ENCODE measurements around the gene P2RY12. TPM values are rescaled to one million over a fixed set of nuclear protein-coding genes. Genes with fewer than 3 reads are reported as not detected.

P2RY12 gene
- total RNA-seq, 1 donor from 2014 or later, result not detected

DNA sequence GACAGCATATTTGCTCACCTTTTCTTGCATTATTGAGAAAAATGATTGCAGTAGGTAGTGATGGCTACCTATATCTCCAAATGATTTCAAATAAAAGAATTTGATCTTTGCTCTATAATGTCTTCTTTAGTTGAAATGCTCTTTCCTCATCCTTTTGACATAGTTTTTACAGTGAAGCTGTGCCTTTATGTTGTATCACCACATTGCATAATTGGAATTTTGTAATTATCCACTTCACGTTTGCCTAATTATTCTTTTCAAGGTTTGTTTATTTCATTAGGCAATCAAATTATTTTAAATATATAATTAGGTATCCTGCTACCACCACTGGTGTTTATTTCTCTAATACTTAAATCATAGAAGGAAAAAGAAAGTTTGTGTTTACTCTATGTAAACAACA is 33.9 kb downstream of the P2RY12 start:
- Mint-ChIP-seq H3K27ac (ENCODE audit: unreplicated experiment) (no peak overlapping the region), H3K36me3 (ENCODE audit: low read depth) (no peaks in the 10 kb centered on the region), H3K27me3 (ENCODE audit: low read depth) (no peaks in the 10 kb centered on the region), H3K4me1 (peaks cover 4% of the 10 kb centered on the region), H3K4me3 (no peak overlapping the region), H3K9me3 (no peaks in the 10 kb centered on the region)
- DNase-seq (ENCODE audit: low read depth, low spot score), result no peak
- TF ChIP-seq, protein P1, sequence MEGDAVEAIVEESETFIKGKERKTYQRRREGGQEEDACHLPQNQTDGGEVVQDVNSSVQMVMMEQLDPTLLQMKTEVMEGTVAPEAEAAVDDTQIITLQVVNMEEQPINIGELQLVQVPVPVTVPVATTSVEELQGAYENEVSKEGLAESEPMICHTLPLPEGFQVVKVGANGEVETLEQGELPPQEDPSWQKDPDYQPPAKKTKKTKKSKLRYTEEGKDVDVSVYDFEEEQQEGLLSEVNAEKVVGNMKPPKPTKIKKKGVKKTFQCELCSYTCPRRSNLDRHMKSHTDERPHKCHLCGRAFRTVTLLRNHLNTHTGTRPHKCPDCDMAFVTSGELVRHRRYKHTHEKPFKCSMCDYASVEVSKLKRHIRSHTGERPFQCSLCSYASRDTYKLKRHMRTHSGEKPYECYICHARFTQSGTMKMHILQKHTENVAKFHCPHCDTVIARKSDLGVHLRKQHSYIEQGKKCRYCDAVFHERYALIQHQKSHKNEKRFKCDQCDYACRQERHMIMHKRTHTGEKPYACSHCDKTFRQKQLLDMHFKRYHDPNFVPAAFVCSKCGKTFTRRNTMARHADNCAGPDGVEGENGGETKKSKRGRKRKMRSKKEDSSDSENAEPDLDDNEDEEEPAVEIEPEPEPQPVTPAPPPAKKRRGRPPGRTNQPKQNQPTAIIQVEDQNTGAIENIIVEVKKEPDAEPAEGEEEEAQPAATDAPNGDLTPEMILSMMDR (conservative IDR thresholded peaks at IDR 0.05), result no peak

DNA sequence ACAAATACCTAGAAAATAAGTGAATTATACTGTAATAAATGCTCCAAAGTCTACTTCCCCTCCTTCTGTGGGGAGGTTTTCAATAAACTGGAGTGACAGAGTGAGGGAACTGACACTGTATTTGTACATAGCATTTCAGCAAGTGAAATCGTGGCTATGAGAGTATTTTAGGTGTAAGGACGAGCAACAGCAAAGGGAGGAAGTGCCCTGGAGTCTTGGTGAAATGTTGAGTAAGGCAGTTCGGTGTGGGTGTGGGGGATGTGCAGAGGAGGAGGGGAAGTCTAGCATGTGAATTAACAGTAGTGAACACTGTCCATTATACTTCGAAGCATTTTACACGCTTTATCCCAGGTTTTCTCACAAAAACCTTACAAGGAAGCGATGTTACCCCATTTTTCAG is 37.1 kb downstream of the P2RY12 start:
- Mint-ChIP-seq H3K4me1 (peaks cover 4% of the 10 kb centered on the region), H3K9me3 (no peaks in the 10 kb centered on the region), H3K27ac (ENCODE audit: unreplicated experiment) (no peak overlapping the region), H3K27me3 (ENCODE audit: low read depth) (no peaks in the 10 kb centered on the region), H3K4me3 (no peak overlapping the region), H3K36me3 (ENCODE audit: low read depth) (no peaks in the 10 kb centered on the region)
- DNase-seq (ENCODE audit: low read depth, low spot score), result no peak
- TF ChIP-seq, protein P1 (conservative IDR thresholded peaks at IDR 0.05), result no peak

DNA sequence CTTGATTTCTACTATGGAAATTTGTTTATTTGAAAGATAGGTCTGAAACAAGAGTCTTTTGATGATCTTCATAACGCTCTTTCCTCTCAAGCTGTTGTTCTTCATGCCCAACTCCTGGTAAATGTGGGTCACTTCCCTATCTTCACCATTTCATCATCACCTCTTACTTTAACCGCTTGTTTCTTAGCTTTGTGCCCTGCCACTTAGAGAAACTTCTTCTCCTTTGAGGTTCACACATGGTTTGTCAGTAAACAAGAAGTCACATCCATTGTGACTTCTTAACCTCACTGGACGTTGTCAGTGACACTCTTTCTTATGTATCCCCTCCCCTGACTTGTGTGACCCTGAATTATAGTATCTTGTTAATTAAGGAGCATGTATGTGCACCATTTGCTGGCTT is 38.3 kb downstream of the P2RY12 start:
- TF ChIP-seq, protein P1 (conservative IDR thresholded peaks at IDR 0.05), result no peak
- H3K4me1 Mint-ChIP-seq, result peaks cover 4% of the 10 kb centered on the region
- H3K36me3 Mint-ChIP-seq (ENCODE audit: low read depth), result no peaks in the 10 kb centered on the region
- H3K27ac Mint-ChIP-seq (ENCODE audit: unreplicated experiment), result no peak overlapping the region
- H3K9me3 Mint-ChIP-seq, result no peaks in the 10 kb centered on the region
- no peak for DNase-seq (ENCODE audit: low read depth, low spot score)
- H3K4me3 Mint-ChIP-seq, result no peak overlapping the region
- no peaks in the 10 kb centered on the region for H3K27me3 Mint-ChIP-seq (ENCODE audit: low read depth)

DNA sequence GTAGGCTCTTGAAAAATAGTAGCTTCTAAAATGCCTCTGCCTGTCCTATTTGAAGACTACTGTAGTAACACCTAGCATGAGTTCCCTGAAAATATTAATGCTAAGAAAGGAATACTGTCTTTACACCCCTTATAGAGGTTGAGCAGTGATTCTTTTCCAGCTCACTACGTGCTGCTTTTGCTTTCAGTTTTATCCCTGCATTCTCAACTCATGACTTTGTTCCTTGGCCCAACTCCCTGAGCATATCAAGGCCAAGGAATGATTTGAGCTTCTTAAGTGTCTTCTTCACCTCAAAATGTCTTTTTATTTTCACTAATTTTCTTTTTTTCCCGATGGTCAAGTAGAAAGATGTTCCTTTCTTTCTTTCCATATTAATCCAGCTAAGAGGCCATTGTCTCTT is 38.7 kb downstream of the P2RY12 start:
- TF ChIP-seq, protein P1 (conservative IDR thresholded peaks at IDR 0.05), result no peak
- H3K9me3 Mint-ChIP-seq, result no peaks in the 10 kb centered on the region
- H3K36me3 Mint-ChIP-seq (ENCODE audit: low read depth), result no peaks in the 10 kb centered on the region
- H3K27ac Mint-ChIP-seq (ENCODE audit: unreplicated experiment), result no peak overlapping the region
- peaks cover 4% of the 10 kb centered on the region for H3K4me1 Mint-ChIP-seq
- no peak for DNase-seq (ENCODE audit: low read depth, low spot score)
- H3K27me3 Mint-ChIP-seq (ENCODE audit: low read depth), result no peaks in the 10 kb centered on the region
- H3K4me3 Mint-ChIP-seq, result no peak overlapping the region

DNA sequence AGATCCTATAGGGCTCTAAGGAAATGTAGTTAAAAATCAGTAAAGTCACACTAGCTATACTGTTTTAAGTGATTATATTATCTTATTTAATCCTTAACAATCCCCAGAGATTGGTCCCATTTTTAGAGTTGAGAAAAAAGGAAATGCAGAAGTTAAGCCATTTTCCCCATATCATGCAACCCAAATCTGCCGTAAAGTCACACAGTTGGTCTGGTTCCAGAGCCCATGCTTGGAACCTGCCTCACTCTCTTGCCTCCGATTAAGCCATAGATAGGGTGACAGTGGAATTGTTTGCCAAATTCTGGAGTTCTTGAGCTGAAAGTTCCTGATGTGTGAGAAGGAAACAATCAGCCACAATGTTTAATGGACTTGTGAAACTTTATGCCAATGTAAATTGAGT is 52.9 kb downstream of the P2RY12 start:
- TF ChIP-seq, protein P1 (conservative IDR thresholded peaks at IDR 0.05), result no peak
- H3K4me1 Mint-ChIP-seq, result no peaks in the 10 kb centered on the region
- no peaks in the 10 kb centered on the region for H3K27me3 Mint-ChIP-seq (ENCODE audit: low read depth)
- H3K27ac Mint-ChIP-seq (ENCODE audit: unreplicated experiment), result no peak overlapping the region
- no peaks in the 10 kb centered on the region for H3K9me3 Mint-ChIP-seq
- H3K4me3 Mint-ChIP-seq, result no peak overlapping the region
- DNase-seq (ENCODE audit: low read depth, low spot score), result no peak
- H3K36me3 Mint-ChIP-seq (ENCODE audit: low read depth), result no peaks in the 10 kb centered on the region

DNA sequence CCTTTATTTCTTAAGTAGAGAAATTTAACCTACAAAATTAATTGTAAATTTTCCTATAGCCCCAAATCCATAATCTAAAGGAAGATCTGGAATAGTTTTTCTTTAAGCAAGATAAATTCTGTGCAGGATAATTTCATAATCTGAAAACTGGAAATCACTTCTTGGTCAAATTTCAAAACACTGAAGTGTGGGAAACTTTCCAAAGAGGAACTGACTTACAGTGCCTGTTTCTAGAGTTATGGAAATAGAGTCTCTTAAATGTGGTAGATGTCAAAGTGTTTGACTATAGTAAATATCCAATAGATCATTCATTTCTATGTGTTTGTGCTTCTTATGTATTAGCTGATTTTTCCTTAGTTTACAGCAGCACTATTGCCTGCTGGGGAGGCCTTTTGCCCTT is 53.7 kb downstream of the P2RY12 start:
- DNase-seq (ENCODE audit: low read depth, low spot score), result no peak
- Mint-ChIP-seq H3K4me1 (no peaks in the 10 kb centered on the region), H3K4me3 (no peak overlapping the region), H3K27me3 (ENCODE audit: low read depth) (no peaks in the 10 kb centered on the region), H3K36me3 (ENCODE audit: low read depth) (no peaks in the 10 kb centered on the region), H3K27ac (ENCODE audit: unreplicated experiment) (no peak overlapping the region), H3K9me3 (no peaks in the 10 kb centered on the region)
- TF ChIP-seq, protein P1 (conservative IDR thresholded peaks at IDR 0.05), result no peak

Measured in neural crest cell (in vitro differentiated cells).